T-helper 9 cell (primary cell): ENCODE measurements around the gene ENTHD1.
"Not testable (repeated sequence)": the region's sequence is repeated elsewhere in the genome, so short reads cannot be mapped to it uniquely, and the experiment has no call there.

Source experiments
- DNase-seq: peaks from one replicate; pipeline ENCODE4 v3.0.0-alpha.2; 2020

Gene ENTHD1

GRCh38 chr22:39896313-39896996 is 2.9 kb upstream of the ENTHD1 start:
- DNase-seq: no peak

DNA sequence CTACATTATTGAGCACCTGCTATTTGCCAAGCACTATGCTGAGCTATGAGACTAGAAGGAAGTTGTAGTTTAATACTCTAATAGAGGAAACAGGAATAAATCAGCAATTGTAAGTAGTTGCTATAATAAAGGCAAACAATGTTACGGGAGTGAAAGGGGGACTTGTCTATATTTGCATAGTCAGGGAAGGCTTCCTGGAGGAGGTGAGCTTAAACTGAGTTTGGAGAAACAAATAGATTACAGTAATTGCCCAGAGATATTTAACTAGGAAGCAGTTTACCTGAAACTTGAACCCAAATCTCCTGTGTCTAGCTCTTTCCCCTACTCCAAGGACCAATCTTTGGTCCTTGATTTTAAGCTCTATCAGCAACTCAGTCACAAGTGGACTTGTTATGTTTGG is 2.1 kb upstream of the ENTHD1 start:
- DNase-seq: no peak

GRCh38 chr22:39894554-39895092 is 1.1 kb upstream of the ENTHD1 start:
- no peak for DNase-seq

DNA sequence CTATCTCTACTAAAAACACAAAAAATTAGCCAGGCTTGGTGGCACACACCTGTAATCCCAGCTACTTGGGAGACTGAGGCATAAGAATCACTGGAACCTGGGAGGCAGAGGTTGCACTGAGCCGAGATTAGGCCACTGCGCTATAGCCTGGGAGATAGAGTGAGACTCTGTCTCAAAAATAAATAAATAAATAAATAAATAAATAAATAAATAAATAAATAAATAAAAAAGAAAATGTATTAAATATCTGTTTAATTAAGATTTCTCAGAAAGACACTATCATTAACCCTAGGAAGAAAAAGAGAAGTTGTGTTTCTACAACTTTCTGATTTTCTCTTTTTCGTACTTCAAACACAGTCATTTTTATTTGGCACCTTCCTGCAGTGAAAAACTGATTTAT is 3.6 kb downstream of the ENTHD1 start:
- DNase-seq: not testable (repeated sequence)

GRCh38 chr22:39883057-39883456 is 10.5 kb downstream of the ENTHD1 start:
- no peak for DNase-seq

GRCh38 chr22:39880722-39881121 is 12.8 kb downstream of the ENTHD1 start:
- DNase-seq: no peak

DNA sequence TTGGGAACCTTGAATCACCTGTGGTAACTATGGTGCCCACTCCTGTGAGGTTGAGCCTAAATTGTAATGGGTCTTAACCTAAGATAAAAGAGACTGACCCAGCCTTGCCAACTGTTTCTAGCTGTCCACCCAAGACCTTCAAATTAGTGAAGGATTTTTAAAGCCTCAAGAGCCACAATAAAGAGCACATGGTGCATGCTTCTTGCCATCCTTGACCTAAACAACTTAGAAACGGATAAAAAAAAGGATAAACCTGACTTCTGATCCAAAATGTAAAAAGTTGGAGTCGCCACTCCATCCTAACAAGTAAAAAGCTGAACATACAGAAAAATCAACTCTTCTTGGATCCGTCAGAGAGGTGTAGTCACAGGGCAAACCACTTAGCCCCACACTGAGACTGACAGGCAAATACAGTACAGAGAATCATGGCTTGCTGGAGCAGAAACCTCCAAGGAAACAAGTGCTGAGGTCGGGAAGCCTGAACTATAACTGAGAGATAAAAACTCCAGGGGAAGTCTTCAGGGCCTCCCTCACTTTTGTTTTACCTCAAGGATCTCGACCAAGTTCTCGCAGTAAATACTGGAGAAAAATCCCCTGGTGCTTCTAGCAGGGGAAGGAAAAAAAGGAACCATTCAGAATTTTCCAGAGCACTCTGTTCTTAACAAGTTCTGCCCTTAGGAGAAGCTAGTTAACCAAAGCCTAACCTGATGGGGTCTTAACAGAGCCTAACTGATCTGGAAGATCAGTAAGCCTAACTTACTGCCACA is 16.3 kb downstream of the ENTHD1 start:
- no peak for DNase-seq

- DNase-seq: not testable (repeated sequence)
These were observed 18.2 kb downstream of the ENTHD1 start for GRCh38 chr22:39875176-39875885.

DNA sequence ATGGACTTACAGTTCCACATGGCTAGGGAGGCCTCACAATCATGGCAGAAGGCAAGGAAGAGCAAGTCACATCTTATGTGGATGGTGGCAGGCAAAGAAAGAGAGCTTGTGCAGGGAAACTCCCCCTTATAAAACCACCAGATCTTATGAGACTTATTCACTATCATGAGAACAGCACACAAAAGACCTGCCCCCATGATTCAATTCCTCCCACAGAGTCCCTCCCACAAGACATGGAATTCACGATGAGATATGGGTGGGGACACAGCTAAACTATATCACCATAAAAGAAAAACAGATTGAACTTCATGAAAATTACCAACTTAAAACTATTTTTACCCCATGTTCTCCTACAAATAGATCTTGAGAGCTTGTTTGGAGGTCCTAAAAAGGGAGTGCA is 19.6 kb downstream of the ENTHD1 start:
- DNase-seq: no peak

- no peak for DNase-seq
These were observed 21.0 kb downstream of the ENTHD1 start for GRCh38 chr22:39872548-39872947.

DNA sequence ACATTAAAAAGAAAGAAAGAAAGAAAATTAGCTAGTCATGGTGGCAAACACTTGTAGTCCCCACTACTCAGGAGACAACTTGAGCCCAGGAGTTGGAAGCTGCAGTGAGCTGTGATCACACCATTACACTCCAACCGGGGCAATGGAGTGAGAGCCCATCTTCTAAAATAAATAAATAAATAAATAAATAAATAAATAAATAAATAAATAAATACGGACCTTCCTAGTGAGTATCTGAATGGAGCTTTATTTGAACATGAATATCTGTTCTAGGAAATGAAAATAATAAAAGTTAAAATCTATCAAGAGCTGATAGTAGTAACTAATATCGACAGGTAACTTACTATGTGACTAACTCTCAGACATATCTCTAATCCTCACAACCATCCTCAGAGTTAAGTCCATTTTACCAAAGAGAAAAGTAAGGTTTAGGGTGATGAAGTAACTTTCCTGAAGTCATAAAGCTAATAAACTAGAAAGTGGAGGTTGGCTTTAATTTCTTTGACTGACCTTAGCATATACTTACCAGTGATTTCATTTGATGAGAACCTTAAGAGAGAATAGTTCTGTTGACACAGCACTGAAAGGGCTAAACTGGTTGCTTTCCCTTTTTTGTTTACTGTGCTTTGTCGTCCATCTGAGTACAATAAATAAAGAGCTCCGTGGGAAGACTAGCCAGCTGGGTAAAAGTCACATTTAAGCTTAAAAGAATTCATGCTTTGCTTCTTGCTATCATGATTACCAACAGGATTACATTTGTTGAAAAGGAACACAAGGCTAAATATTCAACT is 22.4 kb downstream of the ENTHD1 start:
- DNase-seq: no peak

- DNase-seq: not testable (repeated sequence)
These were observed 23.8 kb downstream of the ENTHD1 start for GRCh38 chr22:39869797-39870196.

GRCh38 chr22:39868741-39869140 is 24.8 kb downstream of the ENTHD1 start:
- DNase-seq: no peak

GRCh38 chr22:39859903-39860588 is 33.5 kb downstream of the ENTHD1 start:
- no peak for DNase-seq

GRCh38 chr22:39856588-39856987 is 37.0 kb downstream of the ENTHD1 start:
- DNase-seq: no peak

- no peak for DNase-seq
These were observed 40.8 kb downstream of the ENTHD1 start for GRCh38 chr22:39852799-39853198.

- DNase-seq: no peak
These were observed 41.8 kb downstream of the ENTHD1 start for GRCh38 chr22:39851606-39852315.

DNA sequence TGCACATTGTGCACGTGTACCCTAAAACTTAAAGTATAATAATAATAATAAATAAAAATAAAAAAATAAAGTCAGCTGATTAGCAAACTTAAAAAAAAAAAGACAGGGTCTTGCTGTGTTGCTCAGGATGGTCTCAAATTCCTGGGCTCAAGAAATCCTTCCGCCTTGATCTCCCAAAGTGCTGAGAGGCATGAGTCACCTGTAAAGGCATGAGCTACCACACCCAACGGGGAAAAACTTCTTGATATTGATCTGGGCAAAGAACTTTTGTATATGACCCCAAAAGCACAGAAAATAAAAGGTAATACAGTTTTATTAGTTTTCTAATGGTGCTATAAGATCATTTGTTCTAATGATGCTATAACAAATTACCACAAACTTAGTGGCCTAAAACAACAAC is 46.1 kb downstream of the ENTHD1 start:
- DNase-seq: no peak

- not testable (repeated sequence) for DNase-seq
These were observed 47.0 kb downstream of the ENTHD1 start for GRCh38 chr22:39846539-39846938.

GRCh38 chr22:39845529-39845928 is 48.0 kb downstream of the ENTHD1 start:
- no peak for DNase-seq

DNA sequence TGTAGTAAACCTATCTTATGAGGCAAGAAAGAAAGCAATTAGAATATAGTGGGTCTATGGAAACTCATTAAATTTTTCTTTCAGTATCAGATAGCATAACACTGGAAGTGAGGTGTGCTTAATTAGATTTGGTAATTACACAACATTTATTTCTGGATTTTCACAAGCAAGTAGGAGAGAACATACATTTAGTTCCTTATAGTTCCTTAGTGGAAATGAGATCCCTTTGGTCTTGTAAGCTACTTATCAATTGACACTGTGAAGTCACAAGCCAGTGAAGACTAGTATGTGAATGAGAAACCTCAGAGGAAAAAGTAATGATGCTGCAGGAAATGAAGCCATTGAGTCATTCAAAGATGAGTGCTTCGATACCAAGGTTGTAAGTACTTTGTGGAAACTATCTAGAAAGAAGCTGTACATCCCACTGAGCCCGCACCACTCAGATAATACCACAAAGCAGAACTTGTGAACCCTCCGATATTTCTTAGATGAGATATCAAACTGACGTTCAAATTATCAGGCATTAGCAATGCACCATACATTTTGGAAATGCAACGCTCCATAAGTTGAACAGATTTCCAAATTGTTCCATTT is 53.5 kb downstream of the ENTHD1 start:
- no peak for DNase-seq
